K562 (cell line): ENCODE results near the gene TMEM176B. TPM values are rescaled to one million over a fixed set of nuclear protein-coding genes. Genes with fewer than 3 reads are reported as not detected.

Experiments
- ATAC-seq: fragments of 200-7000 bp; cut with Tn5 transposase; 3 replicates; pipeline ENCODE4 v1.9.1; 2020; ENCODE audit warnings: moderate library complexity
- BruUV-seq: library from RNA; stranded (reverse); fragments of 400-500 nt; replicated peaks from 2 replicates; lab custom pipeline; 2021; lab: Mats Ljungman, UMichigan
- CTCF ChIA-PET: fragments of 300-600 bp; formaldehyde crosslinking; extraction: SDS; loops from one replicate; lab custom pipeline; 2021; ENCODE audit warnings: low intra/inter-chr PET ratio; lab: Yijun Ruan, JAX
- POLR2A ChIA-PET: fragments of 300-600, 350-650 bp; sonication (Branson Sonifier 250); formaldehyde crosslinking; extraction: SDS; loops from one replicate; lab custom pipeline; 2021; ENCODE audit warnings: antibody characterized with exemption, inconsistent platforms; lab: Yijun Ruan, JAX
- DNase-seq, 4 experiments: peaks; one replicate each; pipeline versions ENCODE4 v3.0.0 to v3.0.0-alpha.2; 2011 to 2018; ENCODE audit warnings: low spot score in 3 of 4, mixed read lengths in 3 of 4; ENCODE audit errors: extremely low read depth in 1 of 4
- FAIRE-seq: peaks from 2 replicates; lab custom pipeline; 2011; peaks lifted over from hg19 to GRCh38; lab: Jason Lieb, UNC
- H2AFZ ChIP-seq: 2 replicates; pipeline ENCODE4 v1.6.0; 2011; ENCODE audit warnings: low read depth, low read length, control low read depth, inconsistent platforms
- H3K27ac ChIP-seq: fragments of 200-600 bp; 3 replicates; pipeline ENCODE4 v1.8.0; 2011; ENCODE audit warnings: low read depth, mild to moderate bottlenecking, control low read depth, inconsistent platforms, low read length, moderate library complexity, mixed read lengths; ENCODE audit errors: extremely low read depth
- H3K27me3 ChIP-seq, 2 experiments: fragments of 300-600 bp in 1 of 2; 2 replicates in 1 of 2; 3 replicates in 1 of 2; pipeline versions ENCODE4 v1.6.0 to v1.8.0; 2011; ENCODE audit warnings: inconsistent platforms in 2 of 2, low read length in 2 of 2, mild to moderate bottlenecking in 1 of 2, mixed read lengths in 1 of 2, moderate library complexity in 1 of 2; ENCODE audit not compliant: control insufficient read depth in 2 of 2, insufficient read depth in 2 of 2
- H3K36me3 ChIP-seq: fragments of 300-600 bp; 3 replicates; pipeline ENCODE4 v1.8.0; 2011; ENCODE audit warnings: mild to moderate bottlenecking, low read length, inconsistent platforms; ENCODE audit not compliant: control insufficient read depth, insufficient read depth
- H3K4me1 ChIP-seq, 2 experiments: fragments of 200-600 bp in 1 of 2; replicated peaks in 1 of 2; 2 replicates in 1 of 2; 3 replicates in 1 of 2; pipeline versions ENCODE4 v1.5.1 to v1.8.0; 2011; ENCODE audit warnings: inconsistent platforms in 2 of 2, low read length in 2 of 2, mild to moderate bottlenecking in 1 of 2, mixed read lengths in 1 of 2, moderate library complexity in 1 of 2; ENCODE audit not compliant: control insufficient read depth in 2 of 2, insufficient read depth in 2 of 2
- H3K4me2 ChIP-seq: 2 replicates; pipeline ENCODE4 v1.6.1; 2011; ENCODE audit warnings: low read length, control low read depth, inconsistent platforms, mixed read lengths; ENCODE audit not compliant: insufficient read depth
- H3K4me3 ChIP-seq: fragments of 200-600 bp; sonication (generic), shearing (Covaris generic); 2 replicates; pipeline ENCODE4 v1.5.1; 2016; ENCODE audit warnings: control low read depth, inconsistent platforms
- H3K79me2 ChIP-seq: fragments of 200-600 bp; 3 replicates; pipeline ENCODE4 v1.8.0; 2011; ENCODE audit warnings: low read length, inconsistent platforms; ENCODE audit not compliant: control insufficient read depth, insufficient read depth
- H3K9ac ChIP-seq, 2 experiments: 2 replicates each; pipeline versions ENCODE4 v1.6.0 to v1.6.1; 2011; ENCODE audit warnings: low read depth in 2 of 2, low read length in 2 of 2, control low read depth in 1 of 2, inconsistent platforms in 1 of 2, mild to moderate bottlenecking in 1 of 2, mixed read lengths in 1 of 2; ENCODE audit not compliant: insufficient read depth in 1 of 2
- H3K9me1 ChIP-seq: one replicate; pipeline ENCODE4 v1.6.0; 2011; ENCODE audit warnings: inconsistent platforms, mild to moderate bottlenecking, low read length, moderate library complexity; ENCODE audit not compliant: control insufficient read depth, insufficient read depth
- H3K9me3 ChIP-seq: replicated peaks from 2 replicates; pipeline ENCODE4 v1.5.1; 2011; ENCODE audit warnings: low read depth, low read length, inconsistent platforms; ENCODE audit not compliant: control insufficient read depth, insufficient read depth
- H4K20me1 ChIP-seq: replicated peaks from 2 replicates; pipeline ENCODE4 v1.6.1; 2011; ENCODE audit warnings: low read length, inconsistent platforms, mixed read lengths; ENCODE audit not compliant: control insufficient read depth, insufficient read depth
- CC2D1A ChIP-seq: fragments of 450-650 bp; IDR thresholded peaks from 2 replicates; pipeline ENCODE4 v1.6.1; 2017; ENCODE audit warnings: mild to moderate bottlenecking
- POLR3A ChIP-seq: IDR thresholded peaks from 2 replicates; pipeline ENCODE4 v1.6.1; 2011; ENCODE audit warnings: borderline replicate concordance, mild to moderate bottlenecking, moderate library complexity; ENCODE audit not compliant: insufficient read length, insufficient read depth; ENCODE audit errors: extremely low read depth
- RB1 ChIP-seq: fragments of 450-650 bp; IDR thresholded peaks from 2 replicates; pipeline ENCODE4 v1.6.1; 2017; ENCODE audit warnings: low read depth, mild to moderate bottlenecking
- SNIP1 ChIP-seq: fragments of 450-650 bp; IDR thresholded peaks from 2 replicates; pipeline ENCODE4 v1.7.1; 2017; ENCODE audit warnings: low read depth, mild to moderate bottlenecking
- TCF7L2 ChIP-seq: fragments of 150-350 bp; IDR thresholded peaks from 2 replicates; pipeline ENCODE4 v1.6.1; 2016; ENCODE audit warnings: low read depth, mild to moderate bottlenecking, low read length, moderate library complexity
- TGIF2 ChIP-seq: sonication (generic); formaldehyde crosslinking; IDR thresholded peaks from 2 replicates; pipeline ENCODE4 v1.8.1; 2022; ENCODE audit warnings: mild to moderate bottlenecking, missing genetic modification reagents, moderate library complexity
- in situ Hi-C: fragments of 300-500 bp; cut with MboI; formaldehyde crosslinking; loops from 4 replicates; pipeline ENCODE4 v1.15.0; 2018; ENCODE audit warnings: inconsistent platforms, mixed read lengths
- intact Hi-C: fragments of 100-400 bp; cut with micrococcal nuclease; formaldehyde crosslinking; loops from 2 replicates; pipeline ENCODE4 v1.14.2; 2022
- polyA plus RNA-seq, 8 experiments: library from polyadenylated mRNA; depleted of rRNA in 4 of 8; stranded (reverse) in 5 of 8; unstranded in 3 of 8; fragments of >200 nt; fragmentation: Nextera tagmentation in 2 of 8; fragmentation: Illumina TruSeq in 1 of 8; extraction: Ambion mirVana in 2 of 8; extraction: Trizol in 1 of 8; gene quantifications; 2 replicates each; pipeline versions ENCODE4 v1.2.1 to v1.2.3, GENCODE V29; 2011 to 2014; ENCODE audit warnings: inconsistent platforms in 1 of 8, missing spikeins in 1 of 8
- total RNA-seq, 7 experiments: library from RNA; depleted of rRNA in 6 of 7; stranded (reverse); fragments of >200 nt in 6 of 7; fragmentation: Illumina TruSeq in 2 of 7; extraction: Trizol in 2 of 7; gene quantifications; 2 replicates each; pipeline versions ENCODE4 v1.2.1 to v1.2.3, GENCODE V29; 2011 to 2021; ENCODE audit warnings: low replicate concordance in 1 of 7
- TF ChIP-seq, protein P1 (sequence below): fragments of 450-650 bp; IDR thresholded peaks from 2 replicates; pipeline ENCODE4 v1.6.1; 2016; ENCODE audit warnings: mild to moderate bottlenecking, moderate library complexity
- TF ChIP-seq, protein P2 (sequence below): sonication (generic); formaldehyde crosslinking; IDR thresholded peaks from 2 replicates; pipeline ENCODE4 v1.8.0; 2022; ENCODE audit warnings: mild to moderate bottlenecking, low read depth, missing genetic modification reagents

TMEM176B gene
- total and polyA plus RNA-seq, 9 of the 15 experiments (the other 6 are each of a cell fraction or from before 2014, with no cell fraction given), result 0.19 to 0.60 TPM; not detected in 7

DNA sequence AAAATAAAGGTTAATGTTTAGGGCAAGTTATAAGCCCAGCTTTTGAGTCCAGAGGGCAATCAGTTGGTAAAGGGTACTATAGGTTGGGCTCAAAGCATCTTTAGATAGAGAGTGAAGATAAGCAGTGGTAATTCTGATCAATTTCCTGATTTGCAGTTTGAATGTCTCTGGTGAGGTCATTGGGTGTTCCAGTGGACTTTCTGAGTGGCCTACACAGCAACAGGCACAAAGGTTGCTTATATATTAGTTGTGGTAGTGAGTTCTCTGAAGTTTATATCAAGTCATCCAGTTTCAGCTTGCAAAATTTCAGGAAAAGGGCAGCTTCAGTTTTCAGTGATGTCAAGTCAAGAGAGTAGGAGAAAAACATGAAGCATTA lies 33.8 kb downstream of the TMEM176B start:
- in situ Hi-C loops (loop anchor here (25.0 kb wide), 1 partner anchor 479 kb away; no protein-coding TSS in a partner anchor), intact Hi-C loops (no loop called here)
- ATAC-seq (no peak), DNase-seq (no peak), FAIRE-seq (no peak)
- Histone ChIP-seq H3K4me2 (no peak overlapping the region), H3K4me1 (no peaks in the 10 kb centered on the region), H3K79me2 (no peaks in the 10 kb centered on the region), H2AFZ (no peak overlapping the region), H3K9me3 (no peaks in the 10 kb centered on the region), H3K9ac (no peak overlapping the region), H3K27ac (no peak overlapping the region), H3K27me3 (peaks cover 4 to 8% of the 10 kb centered on the region in 2 experiments; a peak in 3 of 5 replicates), H3K4me3 (no peak overlapping the region), H3K36me3 (no peaks in the 10 kb centered on the region), H4K20me1 (no peaks in the 10 kb centered on the region), H3K9me1 (no peaks in the 10 kb centered on the region)
- CTCF ChIA-PET, result no interaction called here
- no TSS peak for BruUV-seq
- POLR2A ChIA-PET, result interaction anchor here (0.6 kb wide), 1 partner anchor 147 kb away, joined by 4 read pairs; no protein-coding TSS in a partner anchor
- no peak for TF ChIP-seq TGIF2 (CRISPR knock-in tag)
- no peak for TF ChIP-seq SNIP1
- TF ChIP-seq, protein P1, sequence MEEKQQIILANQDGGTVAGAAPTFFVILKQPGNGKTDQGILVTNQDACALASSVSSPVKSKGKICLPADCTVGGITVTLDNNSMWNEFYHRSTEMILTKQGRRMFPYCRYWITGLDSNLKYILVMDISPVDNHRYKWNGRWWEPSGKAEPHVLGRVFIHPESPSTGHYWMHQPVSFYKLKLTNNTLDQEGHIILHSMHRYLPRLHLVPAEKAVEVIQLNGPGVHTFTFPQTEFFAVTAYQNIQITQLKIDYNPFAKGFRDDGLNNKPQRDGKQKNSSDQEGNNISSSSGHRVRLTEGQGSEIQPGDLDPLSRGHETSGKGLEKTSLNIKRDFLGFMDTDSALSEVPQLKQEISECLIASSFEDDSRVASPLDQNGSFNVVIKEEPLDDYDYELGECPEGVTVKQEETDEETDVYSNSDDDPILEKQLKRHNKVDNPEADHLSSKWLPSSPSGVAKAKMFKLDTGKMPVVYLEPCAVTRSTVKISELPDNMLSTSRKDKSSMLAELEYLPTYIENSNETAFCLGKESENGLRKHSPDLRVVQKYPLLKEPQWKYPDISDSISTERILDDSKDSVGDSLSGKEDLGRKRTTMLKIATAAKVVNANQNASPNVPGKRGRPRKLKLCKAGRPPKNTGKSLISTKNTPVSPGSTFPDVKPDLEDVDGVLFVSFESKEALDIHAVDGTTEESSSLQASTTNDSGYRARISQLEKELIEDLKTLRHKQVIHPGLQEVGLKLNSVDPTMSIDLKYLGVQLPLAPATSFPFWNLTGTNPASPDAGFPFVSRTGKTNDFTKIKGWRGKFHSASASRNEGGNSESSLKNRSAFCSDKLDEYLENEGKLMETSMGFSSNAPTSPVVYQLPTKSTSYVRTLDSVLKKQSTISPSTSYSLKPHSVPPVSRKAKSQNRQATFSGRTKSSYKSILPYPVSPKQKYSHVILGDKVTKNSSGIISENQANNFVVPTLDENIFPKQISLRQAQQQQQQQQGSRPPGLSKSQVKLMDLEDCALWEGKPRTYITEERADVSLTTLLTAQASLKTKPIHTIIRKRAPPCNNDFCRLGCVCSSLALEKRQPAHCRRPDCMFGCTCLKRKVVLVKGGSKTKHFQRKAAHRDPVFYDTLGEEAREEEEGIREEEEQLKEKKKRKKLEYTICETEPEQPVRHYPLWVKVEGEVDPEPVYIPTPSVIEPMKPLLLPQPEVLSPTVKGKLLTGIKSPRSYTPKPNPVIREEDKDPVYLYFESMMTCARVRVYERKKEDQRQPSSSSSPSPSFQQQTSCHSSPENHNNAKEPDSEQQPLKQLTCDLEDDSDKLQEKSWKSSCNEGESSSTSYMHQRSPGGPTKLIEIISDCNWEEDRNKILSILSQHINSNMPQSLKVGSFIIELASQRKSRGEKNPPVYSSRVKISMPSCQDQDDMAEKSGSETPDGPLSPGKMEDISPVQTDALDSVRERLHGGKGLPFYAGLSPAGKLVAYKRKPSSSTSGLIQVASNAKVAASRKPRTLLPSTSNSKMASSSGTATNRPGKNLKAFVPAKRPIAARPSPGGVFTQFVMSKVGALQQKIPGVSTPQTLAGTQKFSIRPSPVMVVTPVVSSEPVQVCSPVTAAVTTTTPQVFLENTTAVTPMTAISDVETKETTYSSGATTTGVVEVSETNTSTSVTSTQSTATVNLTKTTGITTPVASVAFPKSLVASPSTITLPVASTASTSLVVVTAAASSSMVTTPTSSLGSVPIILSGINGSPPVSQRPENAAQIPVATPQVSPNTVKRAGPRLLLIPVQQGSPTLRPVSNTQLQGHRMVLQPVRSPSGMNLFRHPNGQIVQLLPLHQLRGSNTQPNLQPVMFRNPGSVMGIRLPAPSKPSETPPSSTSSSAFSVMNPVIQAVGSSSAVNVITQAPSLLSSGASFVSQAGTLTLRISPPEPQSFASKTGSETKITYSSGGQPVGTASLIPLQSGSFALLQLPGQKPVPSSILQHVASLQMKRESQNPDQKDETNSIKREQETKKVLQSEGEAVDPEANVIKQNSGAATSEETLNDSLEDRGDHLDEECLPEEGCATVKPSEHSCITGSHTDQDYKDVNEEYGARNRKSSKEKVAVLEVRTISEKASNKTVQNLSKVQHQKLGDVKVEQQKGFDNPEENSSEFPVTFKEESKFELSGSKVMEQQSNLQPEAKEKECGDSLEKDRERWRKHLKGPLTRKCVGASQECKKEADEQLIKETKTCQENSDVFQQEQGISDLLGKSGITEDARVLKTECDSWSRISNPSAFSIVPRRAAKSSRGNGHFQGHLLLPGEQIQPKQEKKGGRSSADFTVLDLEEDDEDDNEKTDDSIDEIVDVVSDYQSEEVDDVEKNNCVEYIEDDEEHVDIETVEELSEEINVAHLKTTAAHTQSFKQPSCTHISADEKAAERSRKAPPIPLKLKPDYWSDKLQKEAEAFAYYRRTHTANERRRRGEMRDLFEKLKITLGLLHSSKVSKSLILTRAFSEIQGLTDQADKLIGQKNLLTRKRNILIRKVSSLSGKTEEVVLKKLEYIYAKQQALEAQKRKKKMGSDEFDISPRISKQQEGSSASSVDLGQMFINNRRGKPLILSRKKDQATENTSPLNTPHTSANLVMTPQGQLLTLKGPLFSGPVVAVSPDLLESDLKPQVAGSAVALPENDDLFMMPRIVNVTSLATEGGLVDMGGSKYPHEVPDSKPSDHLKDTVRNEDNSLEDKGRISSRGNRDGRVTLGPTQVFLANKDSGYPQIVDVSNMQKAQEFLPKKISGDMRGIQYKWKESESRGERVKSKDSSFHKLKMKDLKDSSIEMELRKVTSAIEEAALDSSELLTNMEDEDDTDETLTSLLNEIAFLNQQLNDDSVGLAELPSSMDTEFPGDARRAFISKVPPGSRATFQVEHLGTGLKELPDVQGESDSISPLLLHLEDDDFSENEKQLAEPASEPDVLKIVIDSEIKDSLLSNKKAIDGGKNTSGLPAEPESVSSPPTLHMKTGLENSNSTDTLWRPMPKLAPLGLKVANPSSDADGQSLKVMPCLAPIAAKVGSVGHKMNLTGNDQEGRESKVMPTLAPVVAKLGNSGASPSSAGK, result no peak
- TF ChIP-seq POLR3A, result no peak
- TF ChIP-seq, protein P2, sequence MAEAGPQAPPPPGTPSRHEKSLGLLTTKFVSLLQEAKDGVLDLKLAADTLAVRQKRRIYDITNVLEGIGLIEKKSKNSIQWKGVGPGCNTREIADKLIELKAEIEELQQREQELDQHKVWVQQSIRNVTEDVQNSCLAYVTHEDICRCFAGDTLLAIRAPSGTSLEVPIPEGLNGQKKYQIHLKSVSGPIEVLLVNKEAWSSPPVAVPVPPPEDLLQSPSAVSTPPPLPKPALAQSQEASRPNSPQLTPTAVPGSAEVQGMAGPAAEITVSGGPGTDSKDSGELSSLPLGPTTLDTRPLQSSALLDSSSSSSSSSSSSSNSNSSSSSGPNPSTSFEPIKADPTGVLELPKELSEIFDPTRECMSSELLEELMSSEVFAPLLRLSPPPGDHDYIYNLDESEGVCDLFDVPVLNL (CRISPR knock-in tag), result no peak
- TF ChIP-seq RB1, result no peak
- no peak for TF ChIP-seq TCF7L2
- no peak for TF ChIP-seq CC2D1A
